NB4 (cell line): ENCODE data around the gene RIMS4.

Experiments used
- DNase-seq: peaks from one replicate; pipeline ENCODE4 v3.0.0; 2010; ENCODE audit warnings: low read depth
- H3K4me3 ChIP-seq: one replicate; pipeline ENCODE4 v1.5.1; 2011; ENCODE audit warnings: mild to moderate bottlenecking, low read depth, low read length, moderate library complexity
- CTCF ChIP-seq: IDR thresholded peaks from one replicate; pipeline ENCODE4 v1.5.1; 2012; ENCODE audit warnings: low read depth, low read length
- MAX ChIP-seq: IDR thresholded peaks from 2 replicates; pipeline ENCODE4 v1.6.1; 2011; ENCODE audit warnings: low read depth, low read length
- MYC ChIP-seq: IDR thresholded peaks from 2 replicates; pipeline ENCODE4 v1.6.1; 2011; ENCODE audit warnings: low read depth, low read length
- POLR2A ChIP-seq: IDR thresholded peaks from 2 replicates; pipeline ENCODE4 v1.6.1; 2011; ENCODE audit warnings: mild to moderate bottlenecking; ENCODE audit not compliant: insufficient read length; ENCODE audit errors: extremely low read depth

RIMS4 gene

GRCh38 chr20:44745122-44745597 is 65.2 kb downstream of the RIMS4 start:
- no peak overlapping the region for H3K4me3 ChIP-seq
- TF ChIP-seq MAX (no peak), POLR2A (no peak), MYC (no peak), CTCF (no peak)

GRCh38 chr20:44743916-44744655 is 66.3 kb downstream of the RIMS4 start:
- TF ChIP-seq POLR2A = no peak
- no peak for TF ChIP-seq CTCF
- TF ChIP-seq MAX = no peak
- TF ChIP-seq MYC = no peak
- H3K4me3 ChIP-seq = no peak overlapping the region
- DNase-seq = no peak

More at GRCh38 chr20:44745122-44745597, 65.2 kb downstream of the RIMS4 start:
- DNase-seq = no peak

- no peak for DNase-seq
- H3K4me3 ChIP-seq = no peak overlapping the region
- TF ChIP-seq MYC (no peak), CTCF (no peak), MAX (no peak), POLR2A (no peak)
Measured at GRCh38 chr20:44743080-44743701, 67.2 kb downstream of the RIMS4 start.

GRCh38 chr20:44742304-44743079 is 67.9 kb downstream of the RIMS4 start:
- no peak for DNase-seq
- no peak overlapping the region for H3K4me3 ChIP-seq
- TF ChIP-seq POLR2A (no peak), CTCF (no peak), MAX (no peak), MYC (no peak)

GRCh38 chr20:44739942-44740341 is 70.4 kb downstream of the RIMS4 start:
- no peak overlapping the region for H3K4me3 ChIP-seq
- no peak for DNase-seq

More at GRCh38 chr20:44739942-44740341, 70.4 kb downstream of the RIMS4 start:
- TF ChIP-seq POLR2A (no peak), MYC (no peak), MAX (no peak), CTCF (no peak)
